ENCODE measurements around the gene VPS26A.

DNA sequence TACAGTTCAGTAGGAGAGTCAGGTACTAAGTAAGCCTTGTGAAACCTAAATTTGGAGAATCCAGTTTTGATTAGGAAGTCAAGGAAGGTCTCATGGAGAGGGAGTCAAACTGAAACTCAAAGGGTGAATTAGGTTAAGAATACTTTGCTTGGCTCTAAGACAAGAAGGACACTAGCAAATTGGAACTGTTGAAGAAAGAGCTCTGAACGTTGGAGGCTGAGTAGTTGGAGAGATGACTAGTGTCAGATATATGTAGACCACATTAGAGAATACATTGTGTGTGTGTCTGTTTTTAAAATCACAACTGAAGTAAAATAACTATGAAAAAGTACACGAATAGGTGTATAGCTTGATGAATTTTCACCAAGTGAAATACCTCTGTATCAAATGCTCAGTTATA is 6.3 kb downstream of the VPS26A start:
- no peak for TF ChIP-seq EZH2 (IDR thresholded peaks at IDR 0.05; ENCODE audit: borderline replicate concordance, low read length)
- TF ChIP-seq, protein P1, sequence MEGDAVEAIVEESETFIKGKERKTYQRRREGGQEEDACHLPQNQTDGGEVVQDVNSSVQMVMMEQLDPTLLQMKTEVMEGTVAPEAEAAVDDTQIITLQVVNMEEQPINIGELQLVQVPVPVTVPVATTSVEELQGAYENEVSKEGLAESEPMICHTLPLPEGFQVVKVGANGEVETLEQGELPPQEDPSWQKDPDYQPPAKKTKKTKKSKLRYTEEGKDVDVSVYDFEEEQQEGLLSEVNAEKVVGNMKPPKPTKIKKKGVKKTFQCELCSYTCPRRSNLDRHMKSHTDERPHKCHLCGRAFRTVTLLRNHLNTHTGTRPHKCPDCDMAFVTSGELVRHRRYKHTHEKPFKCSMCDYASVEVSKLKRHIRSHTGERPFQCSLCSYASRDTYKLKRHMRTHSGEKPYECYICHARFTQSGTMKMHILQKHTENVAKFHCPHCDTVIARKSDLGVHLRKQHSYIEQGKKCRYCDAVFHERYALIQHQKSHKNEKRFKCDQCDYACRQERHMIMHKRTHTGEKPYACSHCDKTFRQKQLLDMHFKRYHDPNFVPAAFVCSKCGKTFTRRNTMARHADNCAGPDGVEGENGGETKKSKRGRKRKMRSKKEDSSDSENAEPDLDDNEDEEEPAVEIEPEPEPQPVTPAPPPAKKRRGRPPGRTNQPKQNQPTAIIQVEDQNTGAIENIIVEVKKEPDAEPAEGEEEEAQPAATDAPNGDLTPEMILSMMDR (IDR thresholded peaks at IDR 0.05; ENCODE audit: low read length), result no peak

All from OCI-LY1 (cell line).